Peyer's patch (tissue), 4 donors: ENCODE data around the gene GPC2. TPM values are rescaled to one million over a fixed set of nuclear protein-coding genes. Genes with fewer than 3 reads are reported as not detected.
"Not testable (repeated sequence)": the region's sequence is repeated elsewhere in the genome, so short reads cannot be mapped to it uniquely, and the experiment has no call there.

Experiments used
- DNase-seq, 3 donors: peaks; one replicate each; pipeline ENCODE4 v3.0.0-alpha.2; 2017 to 2019
- H3K27ac ChIP-seq, 4 donors: fragments of 200-600 bp; sonication (generic); one replicate each; pipeline ENCODE4 v1.5.1; 2016 to 2019
- H3K27me3 ChIP-seq, 2 donors: fragments of 200-600 bp; sonication (generic); one replicate each; pipeline ENCODE4 v1.5.1; 2019
- H3K36me3 ChIP-seq, 3 donors: fragments of 200-600 bp; sonication (generic); one replicate each; pipeline ENCODE4 v1.5.1; 2016 to 2019
- H3K4me1 ChIP-seq, 4 donors: fragments of 200-600 bp; sonication (generic); one replicate each; pipeline ENCODE4 v1.5.1; 2016 to 2019
- H3K4me3 ChIP-seq, 4 donors: fragments of 200-600 bp; sonication (generic); 1 replicate in 3 of 4; 2 replicates in 1 of 4; pipeline ENCODE4 v1.5.1; 2016 to 2019; ENCODE audit warnings: mild to moderate bottlenecking in 1 of 4
- H3K9me3 ChIP-seq, 4 donors: fragments of 200-600 bp; sonication (generic); one replicate each; pipeline ENCODE4 v1.5.1; 2016 to 2019; ENCODE audit warnings: mild to moderate bottlenecking in 1 of 4
- CTCF ChIP-seq, 6 experiments: fragments of 450-650 bp in 4 of 6; fragments of 200-600 bp in 2 of 6; sonication (generic) in 1 of 6; IDR thresholded peaks; one replicate each; pipeline ENCODE4 v1.5.1; 2017 to 2019; ENCODE audit warnings: antibody characterized with exemption in 6 of 6, mild to moderate bottlenecking in 3 of 6, moderate library complexity in 1 of 6
- POLR2A ChIP-seq, 2 donors: fragments of 450-650 bp; IDR thresholded peaks; one replicate each; pipeline ENCODE4 v1.5.1; 2017; ENCODE audit warnings: antibody characterized with exemption in 2 of 2, mild to moderate bottlenecking in 2 of 2, moderate library complexity in 2 of 2
- total RNA-seq, 4 donors: library from RNA; depleted of rRNA; stranded (reverse); fragments of >200 nt; gene quantifications; one replicate each; pipeline ENCODE4 v1.1.0, GENCODE V29; 2016

GPC2 gene
- total RNA-seq, 4 donors from 2014 or later: 3.8 to 16.5 (median 6.7) TPM; not detected in 1

GRCh38 chr7:100209493-100209892 is 32.3 kb upstream of the GPC2 start:
- no peak for DNase-seq
- Histone ChIP-seq H3K36me3 (no peaks in the 10 kb centered on the region), H3K4me1 (peaks cover 0 to 9% (median 5%) of the 10 kb centered on the region in 4 donors), H3K27me3 (no peaks in the 10 kb centered on the region), H3K9me3 (no peaks in the 10 kb centered on the region), H3K4me3 (no peak overlapping the region), H3K27ac (peak overlapping the region in 1 of 4 donors; percentile 35)
- no peak for TF ChIP-seq CTCF (IDR thresholded peaks at IDR 0.05)
- TF ChIP-seq POLR2A (IDR thresholded peaks at IDR 0.05): no peak

- Histone ChIP-seq H3K27me3 (no peaks in the 10 kb centered on the region), H3K27ac (peak overlapping the region in 1 of 4 donors; percentile 35), H3K9me3 (no peaks in the 10 kb centered on the region), H3K4me3 (no peak overlapping the region), H3K36me3 (no peaks in the 10 kb centered on the region), H3K4me1 (peaks cover 0 to 9% (median 5%) of the 10 kb centered on the region in 4 donors)
- DNase-seq: peak in 1 of 3 donors; percentile 48
- TF ChIP-seq CTCF (IDR thresholded peaks at IDR 0.05) (peak in 2 of 6 experiments; percentile 3 to 6), POLR2A (IDR thresholded peaks at IDR 0.05) (no peak)
Measured at GRCh38 chr7:100208911-100209408, 31.8 kb upstream of the GPC2 start.

GRCh38 chr7:100204454-100204853 is 27.3 kb upstream of the GPC2 start:
- no peaks in the 10 kb centered on the region for H3K9me3 ChIP-seq
- H3K4me1 ChIP-seq: peaks cover 0 to 8% (median 0%) of the 10 kb centered on the region in 4 donors
- no peak overlapping the region for H3K4me3 ChIP-seq
- no peaks in the 10 kb centered on the region for H3K27me3 ChIP-seq
- H3K36me3 ChIP-seq: no peaks in the 10 kb centered on the region
- TF ChIP-seq POLR2A (IDR thresholded peaks at IDR 0.05) (no peak), CTCF (IDR thresholded peaks at IDR 0.05) (no peak)
- H3K27ac ChIP-seq: no peak overlapping the region
- DNase-seq: no peak

GRCh38 chr7:100200693-100201092 is 23.5 kb upstream of the GPC2 start:
- H3K27ac ChIP-seq: peak overlapping the region in 1 of 4 donors; percentile 49
- no peak for TF ChIP-seq CTCF (IDR thresholded peaks at IDR 0.05)
- TF ChIP-seq POLR2A (IDR thresholded peaks at IDR 0.05): no peak
- no peak overlapping the region for H3K4me3 ChIP-seq
- no peaks in the 10 kb centered on the region for H3K4me1 ChIP-seq
- H3K9me3 ChIP-seq: no peaks in the 10 kb centered on the region
- H3K36me3 ChIP-seq: no peaks in the 10 kb centered on the region
- no peaks in the 10 kb centered on the region for H3K27me3 ChIP-seq
- DNase-seq: peak in 2 of 3 donors; percentile 72 to 73

- Histone ChIP-seq H3K36me3 (no peaks in the 10 kb centered on the region), H3K9me3 (no peaks in the 10 kb centered on the region), H3K27me3 (no peaks in the 10 kb centered on the region), H3K27ac (no peak overlapping the region), H3K4me3 (no peak overlapping the region), H3K4me1 (no peaks in the 10 kb centered on the region)
- no peak for DNase-seq
- TF ChIP-seq POLR2A (IDR thresholded peaks at IDR 0.05) (no peak), CTCF (IDR thresholded peaks at IDR 0.05) (no peak)
Measured at GRCh38 chr7:100198266-100198665, 21.1 kb upstream of the GPC2 start.

GRCh38 chr7:100195901-100196322 is 18.7 kb upstream of the GPC2 start:
- H3K4me3 ChIP-seq, DNase-seq, H3K36me3 ChIP-seq, H3K9me3 ChIP-seq, H3K27me3 ChIP-seq, H3K4me1 ChIP-seq: not testable (repeated sequence)
- peak overlapping the region in 1 of 4 donors; percentile 65 for H3K27ac ChIP-seq
